GM18907 (cell line): ENCODE measurements around the gene RRP36.

Experiments
- ATAC-seq: cut with Tn5 transposase; IDR thresholded peaks from one replicate; pipeline ENCODE4 v1.9.1; 2021; ENCODE audit warnings: mild to moderate bottlenecking, moderate library complexity; ENCODE audit not compliant: unreplicated experiment

Gene RRP36

DNA sequence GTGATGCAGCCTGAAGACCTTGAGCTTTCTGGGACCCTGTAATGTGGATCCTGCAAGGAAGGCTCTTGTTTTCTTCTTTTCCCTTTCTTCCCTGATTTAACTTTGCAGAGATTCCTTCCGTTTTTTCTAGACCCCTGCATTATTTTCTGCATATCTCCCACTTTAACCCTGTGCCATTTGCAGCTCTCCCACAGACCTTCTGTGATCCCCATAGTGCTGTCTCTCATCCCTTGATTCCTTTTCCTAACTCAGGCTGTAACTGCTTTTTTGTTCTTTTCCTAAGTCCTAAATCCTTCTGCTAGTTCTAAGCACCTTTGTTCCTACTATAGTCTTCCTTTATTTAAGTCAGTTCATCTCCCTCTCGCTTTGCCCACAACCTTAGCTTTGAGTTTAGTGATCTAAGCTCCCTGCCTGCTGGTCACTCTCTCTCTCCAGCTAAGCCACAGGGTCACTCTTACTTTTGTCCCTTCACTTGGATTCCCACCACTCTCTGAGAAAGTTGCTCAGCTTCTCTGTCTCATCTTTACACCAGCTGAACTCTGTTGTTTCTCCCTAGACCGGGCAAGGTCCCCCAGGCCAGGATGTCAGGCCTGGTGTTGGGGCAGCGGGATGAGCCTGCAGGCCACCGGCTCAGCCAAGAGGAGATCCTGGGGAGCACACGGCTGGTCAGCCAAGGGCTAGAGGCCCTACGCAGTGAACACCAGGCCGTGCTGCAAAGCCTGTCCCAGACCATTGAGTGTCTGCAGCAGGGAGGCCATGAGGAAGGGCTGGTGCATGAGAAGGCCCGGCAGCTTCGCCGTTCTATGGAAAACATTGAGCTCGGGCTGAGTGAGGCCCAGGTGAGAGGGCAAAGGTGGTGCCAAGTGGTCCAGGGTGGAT, 39.6 kb downstream of the RRP36 start:
- ATAC-seq, result no peak

DNA sequence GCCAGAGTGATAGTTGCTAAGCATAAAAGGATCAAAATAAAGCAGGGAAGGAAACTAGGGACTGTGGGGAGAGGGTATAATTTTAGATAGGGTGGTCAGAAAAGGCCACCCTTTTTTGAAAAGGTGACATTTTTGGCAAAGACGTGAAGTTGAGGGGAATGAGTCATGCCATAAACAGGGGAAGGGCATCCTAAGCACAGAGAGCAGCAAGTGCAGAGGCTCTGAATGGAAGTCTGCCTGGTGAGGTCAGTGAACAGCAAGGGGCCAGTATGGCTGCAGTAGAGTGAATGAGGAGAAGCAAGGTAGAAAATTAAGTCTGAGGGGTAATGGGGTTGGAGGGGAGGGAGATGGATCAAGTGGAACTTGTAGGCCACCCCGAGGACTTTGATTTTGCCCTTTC, 40.4 kb downstream of the RRP36 start:
- ATAC-seq, result no peak

DNA sequence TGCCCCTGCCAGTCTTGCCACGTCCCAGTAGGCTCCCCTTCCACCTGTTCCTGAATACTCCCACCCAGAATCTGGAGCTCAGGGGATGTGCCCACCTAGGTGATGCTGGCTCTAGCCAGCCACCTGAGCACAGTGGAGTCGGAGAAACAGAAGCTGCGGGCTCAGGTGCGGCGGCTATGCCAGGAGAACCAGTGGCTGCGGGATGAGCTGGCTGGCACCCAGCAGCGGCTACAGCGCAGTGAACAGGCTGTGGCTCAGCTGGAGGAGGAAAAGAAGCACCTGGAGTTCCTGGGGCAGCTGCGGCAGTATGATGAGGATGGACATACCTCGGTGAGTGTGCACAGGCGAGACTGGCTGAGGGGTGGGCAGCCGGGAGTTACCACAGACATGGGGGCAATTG, 41.4 kb downstream of the RRP36 start:
- ATAC-seq, result no peak

DNA sequence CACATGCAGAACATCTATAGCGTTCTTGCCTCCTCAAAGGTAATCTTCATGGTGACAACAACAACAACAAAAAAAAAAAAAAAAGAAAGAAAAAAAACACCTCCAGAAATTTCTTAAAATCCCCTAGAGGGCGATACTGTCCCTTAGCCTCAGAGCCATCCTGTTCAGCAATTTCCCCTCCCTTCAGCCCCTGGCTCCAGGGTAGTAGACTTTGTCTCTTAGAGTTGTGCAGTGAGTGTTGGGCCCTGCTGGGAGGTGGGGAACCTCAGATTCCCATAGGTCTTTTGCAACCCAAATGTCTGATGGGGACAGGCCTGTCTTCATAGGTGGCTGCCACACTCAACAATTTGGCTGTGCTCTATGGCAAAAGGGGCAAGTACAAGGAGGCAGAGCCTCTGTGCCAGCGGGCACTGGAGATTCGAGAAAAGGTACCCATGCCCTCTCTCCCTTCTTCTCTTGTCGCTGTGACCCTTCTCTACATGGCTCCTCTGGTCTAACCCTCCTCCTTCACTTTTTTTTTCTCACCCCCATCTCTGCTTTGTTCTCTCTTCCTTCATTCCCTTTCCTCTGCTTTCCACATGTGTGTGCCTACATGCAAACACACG, 48.7 kb downstream of the RRP36 start:
- ATAC-seq, result no peak

DNA sequence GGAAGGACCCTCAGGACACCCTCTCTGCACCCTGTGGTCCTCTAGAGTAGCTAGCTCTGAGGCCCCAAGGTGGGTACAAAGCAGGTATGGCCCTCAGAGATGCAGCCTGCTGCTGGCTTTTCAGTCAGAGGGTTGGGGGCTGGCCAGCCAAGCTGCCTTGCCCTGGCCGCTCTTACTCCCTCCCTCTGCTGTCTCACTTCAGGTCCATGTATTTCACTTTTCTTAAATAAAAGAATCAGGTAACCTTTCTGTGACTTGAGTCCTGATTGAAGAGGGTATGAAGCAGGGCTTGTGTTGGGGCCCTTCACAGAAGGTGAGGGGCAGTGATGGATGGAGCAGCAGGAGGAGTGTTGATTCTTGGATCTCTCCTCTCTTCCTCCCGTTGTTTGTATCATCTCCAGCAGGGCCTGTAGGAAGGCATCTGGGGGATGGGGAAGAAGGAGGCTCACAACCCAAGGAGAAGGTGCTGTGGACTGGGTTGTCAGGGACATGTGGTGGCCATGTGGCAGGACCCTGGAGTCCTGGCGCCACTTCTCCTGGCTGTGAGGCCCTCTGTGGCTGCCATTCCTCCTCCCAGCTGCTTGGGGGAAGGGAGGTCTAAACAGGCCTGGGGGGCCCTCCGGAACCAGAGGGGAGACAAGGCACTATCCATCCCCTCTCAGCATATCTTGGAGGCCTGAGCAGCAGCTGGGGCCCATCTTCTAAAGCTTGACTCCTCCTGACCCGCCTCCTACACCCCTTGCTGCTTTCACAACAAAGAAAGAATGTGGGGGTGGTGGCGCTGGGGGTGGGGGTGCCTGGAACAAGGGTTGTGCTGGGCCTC, 53.6 kb downstream of the RRP36 start:
- no peak for ATAC-seq

DNA sequence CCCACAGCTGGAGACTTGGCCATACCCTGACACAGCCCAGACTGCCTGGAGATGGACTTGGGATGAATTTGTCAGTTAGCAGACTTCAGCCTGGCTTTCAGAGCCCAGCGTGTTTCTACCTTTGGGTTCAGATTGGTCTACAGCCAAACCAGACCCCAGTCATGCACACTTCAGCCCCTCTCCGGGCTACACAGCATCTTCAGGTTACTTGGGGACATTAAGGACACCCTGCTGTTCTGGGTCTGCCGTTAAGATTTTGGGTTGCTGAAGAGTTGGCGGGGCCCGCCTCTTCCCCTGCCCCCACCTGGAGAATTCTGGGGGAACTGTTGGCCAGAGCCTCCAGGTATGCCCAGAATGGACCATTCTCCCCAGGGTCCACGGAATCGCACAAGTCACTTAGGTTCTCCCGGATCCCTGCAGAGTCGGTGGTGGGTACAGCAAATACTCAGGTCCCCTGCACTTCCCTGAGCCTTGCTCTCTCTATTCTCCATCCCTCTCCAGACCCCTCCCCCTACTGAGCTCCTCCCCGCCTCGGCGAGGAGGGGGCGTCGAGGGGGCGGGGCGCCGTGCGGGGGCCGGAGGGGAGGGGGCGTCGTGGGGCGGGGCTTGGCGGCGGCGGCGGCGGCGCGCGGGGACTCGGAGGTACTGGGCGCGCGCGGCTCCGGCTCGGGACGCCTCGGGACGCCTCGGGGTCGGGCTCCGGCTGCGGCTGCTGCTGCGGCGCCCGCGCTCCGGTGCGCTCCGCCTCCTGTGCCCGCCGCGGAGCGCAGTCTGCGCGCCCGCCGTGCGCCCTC, 54.4 kb downstream of the RRP36 start, which contains the start of gene PTK7:
PTK7 (plus strand) TSS at position 645 of the 794 bp plus-strand sequence. CDS start 175 bp downstream, outside the sequence.
- ATAC-seq, result no peak

DNA sequence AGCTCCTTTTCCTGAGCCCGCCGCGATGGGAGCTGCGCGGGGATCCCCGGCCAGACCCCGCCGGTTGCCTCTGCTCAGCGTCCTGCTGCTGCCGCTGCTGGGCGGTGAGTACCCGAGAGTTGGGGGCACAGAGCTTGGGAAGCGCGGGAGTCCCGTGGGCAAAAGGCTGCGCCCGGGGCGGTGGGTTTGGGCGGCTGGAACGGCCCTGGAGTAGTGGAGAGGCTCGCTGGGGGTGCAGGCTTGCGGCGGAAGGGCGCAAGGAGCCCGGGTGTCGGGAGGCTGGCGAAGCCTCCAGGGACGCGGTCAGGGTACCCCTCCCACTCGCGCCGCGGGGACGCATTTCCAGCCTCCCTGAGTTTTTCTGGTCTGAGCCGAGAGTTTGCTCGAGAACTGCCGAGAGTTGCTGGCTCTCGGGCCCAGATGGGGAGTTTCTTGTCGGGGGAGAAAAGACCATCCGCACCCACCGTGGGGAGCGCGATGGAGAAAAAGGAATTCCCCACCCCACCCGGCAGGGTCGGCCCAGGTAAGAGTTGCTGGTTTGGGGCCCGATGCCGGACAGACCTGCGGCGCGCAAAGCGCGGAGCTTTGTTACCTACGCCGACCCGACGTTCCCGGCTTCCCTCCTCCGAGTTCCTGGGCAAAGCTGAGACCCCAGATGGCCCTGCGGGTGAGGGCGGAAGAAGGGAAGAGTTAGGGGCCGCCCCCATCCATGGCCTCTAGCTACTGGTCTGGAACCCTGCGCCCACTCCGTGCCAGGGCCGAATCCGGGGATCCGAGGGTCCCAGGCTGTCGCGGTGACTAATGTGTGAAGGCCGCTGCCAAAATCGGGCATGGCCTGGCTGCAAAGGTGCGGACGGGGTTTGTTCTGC, 55.3 kb downstream of the RRP36 start:
- ATAC-seq, result no peak

DNA sequence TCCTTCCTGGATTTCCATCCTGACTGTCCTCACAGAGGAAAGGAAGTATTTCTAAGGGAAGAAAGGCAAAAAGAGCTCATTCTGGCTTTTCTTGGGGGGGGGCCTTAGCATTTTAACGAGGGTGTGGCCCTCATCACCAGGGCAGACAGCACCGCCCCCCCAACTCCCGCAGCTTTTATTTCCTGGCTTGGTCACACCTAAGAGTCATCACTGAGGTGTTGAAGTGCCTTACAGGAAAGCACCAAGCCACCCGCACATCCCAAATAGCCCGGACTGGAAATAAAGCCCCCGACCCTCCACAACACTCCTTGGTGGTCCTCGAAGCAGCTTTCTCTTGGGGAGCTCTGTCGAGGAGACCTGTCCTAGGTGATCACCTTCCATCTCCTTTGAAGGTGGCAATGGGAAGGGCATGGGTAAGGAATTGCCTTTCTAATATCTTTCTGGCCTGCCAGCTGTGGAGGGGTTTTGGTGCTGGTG, 55.9 kb downstream of the RRP36 start:
- ATAC-seq, result no peak

DNA sequence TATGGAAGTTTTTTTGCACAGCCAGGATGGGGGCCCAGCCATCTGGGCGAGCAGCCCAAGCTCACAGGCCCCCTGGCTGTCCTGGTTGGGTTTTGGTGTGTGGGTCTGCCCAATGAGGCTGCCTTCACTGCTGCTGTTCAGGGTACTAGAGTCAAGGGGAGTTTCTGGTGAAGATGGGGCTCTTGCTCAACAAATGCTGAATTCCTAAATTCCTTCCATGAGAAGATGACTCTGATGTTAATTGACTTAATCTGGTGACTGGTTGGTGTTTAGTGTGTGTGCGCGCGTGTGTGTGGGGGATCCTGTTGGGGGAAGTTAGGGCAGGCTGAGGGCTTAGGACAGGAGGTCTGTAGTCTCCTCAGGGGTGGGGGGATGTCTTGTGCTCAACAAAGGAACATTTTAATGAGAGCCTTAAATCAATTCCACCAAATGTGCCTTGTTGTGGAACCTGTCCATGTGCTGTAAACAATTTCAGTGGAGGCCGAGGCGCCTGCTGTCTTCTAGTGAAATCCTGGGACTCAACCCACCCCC, 56.6 kb downstream of the RRP36 start:
- no peak for ATAC-seq

DNA sequence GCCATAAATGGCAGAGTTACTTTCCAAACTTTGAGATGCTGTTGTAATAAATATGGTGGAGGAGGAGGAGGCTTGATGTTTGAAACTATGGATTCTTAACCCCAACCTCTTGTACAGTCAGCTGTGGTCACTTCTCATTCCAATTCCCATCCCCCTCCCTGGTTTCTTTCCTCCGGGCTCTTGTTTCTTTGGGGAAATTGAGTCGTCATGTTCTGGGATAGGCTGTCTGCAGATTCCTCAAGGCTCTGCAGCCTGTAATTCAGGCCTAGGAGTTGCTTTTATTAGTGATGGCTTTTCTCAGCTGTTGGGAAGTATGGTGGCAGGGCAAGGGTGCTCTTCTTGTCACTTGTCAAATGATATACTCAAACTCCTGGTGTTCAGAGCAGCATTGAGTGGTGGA, 57.3 kb downstream of the RRP36 start:
- no peak for ATAC-seq
